ENCODE results near the gene CEP295NL. TPM values are rescaled to one million over a fixed set of nuclear protein-coding genes. Genes with fewer than 3 reads are reported as not detected.

Gene CEP295NL, protein sequence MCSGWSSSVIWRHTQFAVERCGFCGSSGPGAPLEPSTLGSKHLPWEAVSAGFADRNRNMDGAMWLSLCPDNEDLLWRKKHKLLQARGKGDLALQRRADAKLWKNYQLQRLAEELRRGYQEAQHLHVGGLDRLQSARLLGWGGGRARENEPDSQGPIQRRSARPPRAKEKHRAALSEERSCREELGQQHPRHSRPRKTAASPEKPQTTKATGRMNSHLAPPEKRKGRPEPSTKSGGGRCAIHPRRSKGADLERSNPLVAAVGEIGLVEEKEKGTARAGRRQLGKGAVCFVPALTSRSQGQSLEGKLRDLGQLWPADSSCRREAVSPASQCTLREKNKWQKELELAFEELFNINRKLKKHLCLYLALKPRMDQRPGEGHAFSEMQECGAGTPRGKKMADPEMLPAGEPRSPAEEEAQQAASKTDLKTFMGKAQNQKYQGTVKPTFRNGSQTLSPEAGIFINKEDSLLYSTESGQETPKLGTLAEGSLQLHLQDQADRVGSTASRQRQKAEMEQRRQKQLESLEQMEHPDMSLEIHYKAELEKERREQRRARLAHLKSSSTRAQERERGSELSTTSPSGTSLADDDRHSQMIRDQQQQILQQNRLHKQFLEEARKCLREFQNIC
- total RNA-seq (0.21 and 0.42 TPM in 2 replicates), polyA plus RNA-seq (not detected in 2 replicates)

DNA sequence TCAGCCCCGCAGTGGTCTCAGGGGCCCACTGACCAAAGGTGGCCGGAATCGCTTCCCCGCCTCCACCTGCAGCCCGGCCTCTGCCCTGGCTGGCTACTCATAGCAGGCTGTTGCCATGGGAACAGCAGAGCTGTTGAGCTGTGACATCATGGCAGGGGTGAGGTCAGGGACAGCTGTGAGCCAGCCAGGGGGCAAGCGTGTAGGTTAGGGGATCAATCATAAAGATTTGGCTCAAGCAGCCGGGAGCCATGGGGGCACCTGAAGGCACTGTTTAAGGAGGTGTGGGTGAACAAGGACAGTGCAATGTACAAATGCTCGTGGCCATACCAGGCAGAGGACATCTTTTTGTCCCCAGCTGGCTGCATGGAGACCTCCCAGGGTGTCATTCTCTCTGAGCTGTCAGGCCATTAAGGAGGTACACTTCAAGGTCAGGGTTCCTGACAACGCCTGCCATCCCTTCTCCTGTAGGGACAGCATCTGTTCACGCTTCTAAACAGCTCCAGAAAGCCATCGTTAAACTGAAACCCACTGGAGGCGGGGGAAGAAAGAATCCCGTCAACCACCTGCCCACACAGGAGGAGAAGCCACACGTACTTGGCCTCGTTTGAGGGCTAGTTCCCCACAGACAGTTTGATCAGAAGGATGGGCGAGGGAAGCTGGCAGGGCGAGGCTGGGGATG lies at the start of gene CEP295NL:
CEP295NL (minus strand) TSS at position 101 of the 679 bp plus-strand sequence. CDS start 1,373 bp downstream, outside the sequence.
- Histone ChIP-seq H3K4me3 (no peak within 1 kb of the TSS), H3K9me3 (ENCODE audit: low read depth) (no peaks in the 10 kb centered on the region), H3K36me3 (no peaks in the 10 kb centered on the region), H3K27ac (no peak within 1 kb of the TSS), H3K4me1 (ENCODE audit: low read depth) (peaks cover 14% of the 10 kb centered on the region), H3K27me3 (no peaks in the 10 kb centered on the region)
- DNase-seq (ENCODE audit: low read depth in 1 of 2, low spot score in 1 of 2) = peak in 1 of 2 donors; percentile 48
- TF ChIP-seq, protein P1, sequence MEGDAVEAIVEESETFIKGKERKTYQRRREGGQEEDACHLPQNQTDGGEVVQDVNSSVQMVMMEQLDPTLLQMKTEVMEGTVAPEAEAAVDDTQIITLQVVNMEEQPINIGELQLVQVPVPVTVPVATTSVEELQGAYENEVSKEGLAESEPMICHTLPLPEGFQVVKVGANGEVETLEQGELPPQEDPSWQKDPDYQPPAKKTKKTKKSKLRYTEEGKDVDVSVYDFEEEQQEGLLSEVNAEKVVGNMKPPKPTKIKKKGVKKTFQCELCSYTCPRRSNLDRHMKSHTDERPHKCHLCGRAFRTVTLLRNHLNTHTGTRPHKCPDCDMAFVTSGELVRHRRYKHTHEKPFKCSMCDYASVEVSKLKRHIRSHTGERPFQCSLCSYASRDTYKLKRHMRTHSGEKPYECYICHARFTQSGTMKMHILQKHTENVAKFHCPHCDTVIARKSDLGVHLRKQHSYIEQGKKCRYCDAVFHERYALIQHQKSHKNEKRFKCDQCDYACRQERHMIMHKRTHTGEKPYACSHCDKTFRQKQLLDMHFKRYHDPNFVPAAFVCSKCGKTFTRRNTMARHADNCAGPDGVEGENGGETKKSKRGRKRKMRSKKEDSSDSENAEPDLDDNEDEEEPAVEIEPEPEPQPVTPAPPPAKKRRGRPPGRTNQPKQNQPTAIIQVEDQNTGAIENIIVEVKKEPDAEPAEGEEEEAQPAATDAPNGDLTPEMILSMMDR (IDR thresholded peaks at IDR 0.05; ENCODE audit: low read depth, low read length) = no peak

DNA sequence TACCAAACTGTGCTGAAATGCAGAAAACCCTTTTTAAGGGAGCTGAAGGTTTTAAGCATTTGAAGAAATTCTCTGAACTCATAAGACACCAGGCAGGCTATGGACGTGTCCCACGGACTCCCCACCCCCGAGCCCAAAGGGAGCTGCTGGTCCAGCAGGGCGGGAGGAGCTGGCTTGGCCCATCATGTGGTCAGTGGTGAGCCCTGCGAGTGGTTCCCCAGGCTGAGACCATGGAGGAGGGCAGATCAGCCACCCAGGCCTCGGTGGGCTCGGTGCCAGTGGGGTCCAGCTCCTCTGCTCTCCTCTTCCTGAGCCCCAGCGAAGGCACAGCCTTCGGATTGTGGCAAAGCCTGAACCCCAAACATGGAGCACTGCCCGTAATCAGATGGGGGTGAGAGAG lies 49.7 kb upstream of the CEP295NL start:
- Histone ChIP-seq H3K9me3 (ENCODE audit: low read depth) (no peaks in the 10 kb centered on the region), H3K36me3 (no peaks in the 10 kb centered on the region), H3K27ac (no peak overlapping the region), H3K27me3 (no peaks in the 10 kb centered on the region), H3K4me3 (no peak overlapping the region), H3K4me1 (ENCODE audit: low read depth) (no peaks in the 10 kb centered on the region)
- TF ChIP-seq, protein P1 (IDR thresholded peaks at IDR 0.05; ENCODE audit: low read depth, low read length) = no peak
- no peak for DNase-seq (ENCODE audit: low read depth in 1 of 2, low spot score in 1 of 2)

DNA sequence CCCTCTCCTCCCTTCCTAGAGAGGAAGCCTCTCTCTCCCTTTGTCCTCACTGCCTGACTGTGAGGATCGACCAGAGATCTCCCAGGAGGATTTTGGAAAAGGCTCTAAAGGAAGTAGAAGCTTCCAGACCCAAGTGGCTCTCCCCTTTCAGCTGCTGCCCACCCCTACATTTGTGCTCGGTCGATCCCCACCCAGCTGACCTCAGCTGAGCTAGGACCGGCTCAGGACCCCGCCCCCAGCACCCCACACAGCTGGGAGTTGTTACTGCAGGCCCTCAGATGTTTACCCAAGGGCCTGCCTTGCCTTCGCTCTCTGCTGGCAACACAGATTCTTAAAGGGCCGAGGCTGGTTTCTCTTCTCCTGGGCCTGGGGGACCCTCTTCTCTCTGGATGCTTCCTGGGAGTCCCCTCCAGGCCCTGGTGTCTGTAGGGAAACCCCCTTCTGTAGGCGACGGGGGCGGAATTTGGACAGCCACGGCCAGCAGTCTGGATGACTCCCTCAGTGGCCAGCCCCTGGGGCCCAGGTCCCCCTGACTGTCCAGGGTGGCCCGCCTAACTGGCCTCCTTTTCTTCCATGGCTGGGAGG lies 49.1 kb upstream of the CEP295NL start:
- no peak overlapping the region for H3K27ac ChIP-seq

DNA sequence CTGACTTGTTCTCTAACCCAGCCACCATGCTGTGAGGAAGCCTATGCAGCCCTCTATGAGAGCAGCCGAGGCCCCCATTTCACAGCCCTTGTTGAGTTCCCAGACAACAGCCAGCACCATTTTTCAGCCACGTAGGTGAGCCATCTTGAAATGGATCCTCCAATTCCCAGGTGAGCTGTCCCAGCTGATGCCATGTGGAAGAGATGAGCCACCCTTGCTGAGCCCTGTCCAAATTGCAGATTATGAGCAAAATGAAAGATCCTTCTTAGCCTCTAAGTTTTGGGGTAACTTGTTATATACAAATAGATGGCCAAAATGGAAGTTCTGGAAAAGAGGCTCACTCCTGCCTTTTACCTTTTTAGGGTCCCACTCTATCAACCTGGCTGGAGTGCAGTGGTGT lies 47.9 kb upstream of the CEP295NL start:
- Histone ChIP-seq H3K27me3 (no peaks in the 10 kb centered on the region), H3K4me1 (ENCODE audit: low read depth) (no peaks in the 10 kb centered on the region), H3K36me3 (no peaks in the 10 kb centered on the region), H3K4me3 (no peak overlapping the region), H3K27ac (no peak overlapping the region), H3K9me3 (ENCODE audit: low read depth) (no peaks in the 10 kb centered on the region)
- DNase-seq (ENCODE audit: low read depth in 1 of 2, low spot score in 1 of 2) = no peak
- TF ChIP-seq, protein P1 (IDR thresholded peaks at IDR 0.05; ENCODE audit: low read depth, low read length) = no peak

More for the DNA sequence above, 49.1 kb upstream of the CEP295NL start:
- no peaks in the 10 kb centered on the region for H3K9me3 ChIP-seq (ENCODE audit: low read depth)
- DNase-seq (ENCODE audit: low read depth in 1 of 2, low spot score in 1 of 2) = peak in 1 of 2 donors; percentile 47
- H3K4me3 ChIP-seq = no peak overlapping the region
- no peaks in the 10 kb centered on the region for H3K4me1 ChIP-seq (ENCODE audit: low read depth)
- TF ChIP-seq, protein P1 (IDR thresholded peaks at IDR 0.05; ENCODE audit: low read depth, low read length) = no peak
- no peaks in the 10 kb centered on the region for H3K27me3 ChIP-seq
- H3K36me3 ChIP-seq = no peaks in the 10 kb centered on the region
